Mesenchymal stem cell (in vitro differentiated cells and primary cell): ENCODE data around the gene UGT1A9.

ENCODE experiments used
- DNase-seq: peaks from one replicate; pipeline ENCODE4 v3.0.0-alpha.2; 2013
- H2AFZ ChIP-seq: one replicate; pipeline ENCODE4 v1.6.1; 2013; ENCODE audit warnings: low read depth, mild to moderate bottlenecking, control low read depth, inconsistent platforms, low read length, moderate library complexity
- H2AK5ac ChIP-seq: 2 replicates; pipeline ENCODE4 v1.6.1; 2013; ENCODE audit warnings: low read length, moderate library complexity, mild to moderate bottlenecking, inconsistent platforms; ENCODE audit not compliant: severe bottlenecking
- H2BK120ac ChIP-seq: one replicate; pipeline ENCODE4 v1.6.1; 2013; ENCODE audit warnings: low read depth, mild to moderate bottlenecking, inconsistent platforms, low read length, moderate library complexity
- H2BK12ac ChIP-seq, 2 experiments: one replicate each; pipeline ENCODE4 v1.6.1; 2013; ENCODE audit warnings: inconsistent platforms in 2 of 2, low read length in 2 of 2, mild to moderate bottlenecking in 2 of 2, moderate library complexity in 2 of 2, control low read depth in 1 of 2
- H2BK15ac ChIP-seq: one replicate; pipeline ENCODE4 v1.6.1; 2013; ENCODE audit warnings: mild to moderate bottlenecking, low read depth, inconsistent platforms; ENCODE audit not compliant: poor library complexity, severe bottlenecking
- H2BK5ac ChIP-seq: 2 replicates; pipeline ENCODE4 v1.6.1; 2013; ENCODE audit warnings: low read depth, mild to moderate bottlenecking, low read length, control low read depth, inconsistent platforms; ENCODE audit not compliant: poor library complexity, severe bottlenecking
- H3K14ac ChIP-seq, 2 experiments: one replicate each; pipeline ENCODE4 v1.6.1; 2013; ENCODE audit warnings: inconsistent platforms in 2 of 2, low read length in 2 of 2, control low read depth in 1 of 2, mild to moderate bottlenecking in 1 of 2, moderate library complexity in 1 of 2
- H3K18ac ChIP-seq, 2 experiments: one replicate each; pipeline ENCODE4 v1.6.1; 2013; ENCODE audit warnings: inconsistent platforms in 2 of 2, low read length in 2 of 2, control low read depth in 1 of 2, low read depth in 1 of 2, mild to moderate bottlenecking in 1 of 2
- H3K23ac ChIP-seq, 2 experiments: one replicate each; pipeline ENCODE4 v1.6.1; 2013; ENCODE audit warnings: inconsistent platforms in 2 of 2, low read length in 2 of 2, mild to moderate bottlenecking in 2 of 2, moderate library complexity in 2 of 2, control low read depth in 1 of 2
- H3K27ac ChIP-seq: 2 replicates; pipeline ENCODE4 v1.5.1; 2013; ENCODE audit warnings: mild to moderate bottlenecking, moderate library complexity, low read length, control low read depth, inconsistent platforms; ENCODE audit not compliant: poor library complexity, severe bottlenecking
- H3K27me3 ChIP-seq, 2 experiments: 2 replicates each; pipeline versions ENCODE4 v1.6.1 to v1.7.0; 2013; ENCODE audit warnings: low read length in 2 of 2, mild to moderate bottlenecking in 2 of 2, moderate library complexity in 2 of 2, control low read depth in 1 of 2, inconsistent platforms in 1 of 2; ENCODE audit not compliant: control insufficient read depth in 1 of 2, insufficient read depth in 1 of 2
- H3K36me3 ChIP-seq, 2 experiments: 2 replicates each; pipeline versions ENCODE4 v1.6.1 to v1.7.0; 2013; ENCODE audit warnings: low read length in 2 of 2, control low read depth in 1 of 2, inconsistent platforms in 1 of 2, low read depth in 1 of 2, mild to moderate bottlenecking in 1 of 2; ENCODE audit not compliant: insufficient read depth in 2 of 2, control insufficient read depth in 1 of 2
- H3K4ac ChIP-seq, 2 experiments: one replicate each; pipeline ENCODE4 v1.6.1; 2013; ENCODE audit warnings: inconsistent platforms in 2 of 2, low read length in 2 of 2, mild to moderate bottlenecking in 2 of 2, moderate library complexity in 2 of 2, control low read depth in 1 of 2, low read depth in 1 of 2
- H3K4me1 ChIP-seq: 2 replicates; pipeline ENCODE4 v1.6.1; 2013; ENCODE audit warnings: low read depth, low read length, control low read depth; ENCODE audit not compliant: control insufficient read depth, insufficient read depth
- H3K4me2 ChIP-seq: 2 replicates; pipeline ENCODE4 v1.6.1; 2013; ENCODE audit warnings: low read length, mild to moderate bottlenecking, inconsistent platforms; ENCODE audit not compliant: poor library complexity, severe bottlenecking
- H3K4me3 ChIP-seq, 2 experiments: 2 replicates each; pipeline versions ENCODE4 v1.5.1 to v1.7.0; 2013; ENCODE audit warnings: low read length in 2 of 2, mild to moderate bottlenecking in 2 of 2, control low read depth in 1 of 2, low read depth in 1 of 2; ENCODE audit not compliant: insufficient read depth in 1 of 2
- H3K79me1 ChIP-seq: replicated peaks from 2 replicates; pipeline ENCODE4 v1.6.1; 2013; ENCODE audit warnings: mild to moderate bottlenecking, control low read depth, low read length, inconsistent platforms; ENCODE audit not compliant: poor library complexity, severe bottlenecking
- H3K9ac ChIP-seq: 2 replicates; pipeline ENCODE4 v1.7.0; 2013; ENCODE audit warnings: mild to moderate bottlenecking, low read length, moderate library complexity
- H3K9me3 ChIP-seq: 2 replicates; pipeline ENCODE4 v1.7.0; 2013; ENCODE audit warnings: mild to moderate bottlenecking, low read length; ENCODE audit not compliant: control insufficient read depth
- H4K8ac ChIP-seq: one replicate; pipeline ENCODE4 v1.6.1; 2013; ENCODE audit warnings: inconsistent platforms, mild to moderate bottlenecking, low read length, moderate library complexity
- H4K91ac ChIP-seq: one replicate; pipeline ENCODE4 v1.6.1; 2013; ENCODE audit warnings: mild to moderate bottlenecking, low read length, inconsistent platforms
- WGBS: methylation state at CpG from one replicate; pipeline ENCODE4 v1.1.7; 2013; ENCODE audit warnings: mixed read lengths; 5-methylcytosine and 5-hydroxymethylcytosine counted together

UGT1A9 gene

GRCh38 chr2:233791151-233791882 lies 119.6 kb downstream of the UGT1A9 start:
- Histone ChIP-seq H2AFZ (no peak overlapping the region), H3K4ac (no peak overlapping the region), H3K18ac (no peak overlapping the region), H3K4me1 (peaks cover 1% of the 10 kb centered on the region), H2BK120ac (no peak overlapping the region), H2BK5ac (no peak overlapping the region), H3K27me3 (peaks cover 12 to 20% of the 10 kb centered on the region in 2 experiments), H3K4me2 (no peak overlapping the region), H3K9me3 (no peaks in the 10 kb centered on the region), H3K4me3 (no peak overlapping the region), H3K36me3 (no peaks in the 10 kb centered on the region), H3K9ac (no peak overlapping the region), H3K14ac (no peak overlapping the region), H3K27ac (no peak overlapping the region), H2BK12ac (no peak overlapping the region), H2BK15ac (no peak overlapping the region), H4K8ac (no peak overlapping the region), H2AK5ac (no peak overlapping the region), H3K79me1 (no peaks in the 10 kb centered on the region), H4K91ac (no peak overlapping the region), H3K23ac (no peak overlapping the region)
- WGBS = 83% methylated on average over 18 of the region's 18 CpGs
- DNase-seq = no peak

DNA sequence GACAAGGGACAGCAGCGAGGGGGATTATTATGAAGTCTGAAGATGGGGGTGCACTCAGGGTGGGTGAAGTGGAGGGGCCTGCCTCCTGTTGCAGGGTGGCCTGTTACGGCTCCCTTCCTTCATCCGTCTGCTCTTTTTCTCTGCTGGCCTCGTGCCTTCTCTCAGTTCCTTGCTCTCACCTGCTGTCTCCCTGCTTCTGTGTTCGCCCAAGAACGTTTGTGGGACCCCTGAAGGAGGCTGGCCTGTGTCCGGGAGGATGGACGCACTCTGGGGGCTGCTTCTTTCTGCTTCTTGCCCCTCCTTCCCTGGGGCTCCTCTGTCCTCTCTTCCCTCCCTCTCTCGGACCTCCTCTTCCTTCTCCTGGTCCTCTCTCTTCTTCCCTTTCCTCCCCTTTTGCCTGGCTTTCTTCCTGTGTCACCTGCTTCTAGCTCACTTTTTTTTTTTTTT lies 120.2 kb downstream of the UGT1A9 start:
- Histone ChIP-seq H2AK5ac (no peak overlapping the region), H2BK15ac (no peak overlapping the region), H3K4ac (no peak overlapping the region), H3K9me3 (no peaks in the 10 kb centered on the region), H3K27ac (no peak overlapping the region), H3K36me3 (no peaks in the 10 kb centered on the region), H3K4me2 (no peak overlapping the region), H3K79me1 (no peaks in the 10 kb centered on the region), H2BK12ac (no peak overlapping the region), H2BK5ac (no peak overlapping the region), H3K27me3 (peaks cover 12 to 17% of the 10 kb centered on the region in 2 experiments), H4K91ac (no peak overlapping the region), H3K18ac (no peak overlapping the region), H3K14ac (no peak overlapping the region), H3K9ac (no peak overlapping the region), H2BK120ac (no peak overlapping the region), H4K8ac (no peak overlapping the region), H3K23ac (no peak overlapping the region), H3K4me1 (peaks cover 1% of the 10 kb centered on the region), H2AFZ (no peak overlapping the region), H3K4me3 (no peak overlapping the region)
- WGBS = 77% methylated on average over 9 of the region's 9 CpGs
- no peak for DNase-seq

- Histone ChIP-seq H3K79me1 (no peaks in the 10 kb centered on the region), H3K4ac (no peak overlapping the region), H4K8ac (no peak overlapping the region), H3K18ac (no peak overlapping the region), H3K27me3 (peaks cover 12 to 17% of the 10 kb centered on the region in 2 experiments), H3K4me2 (no peak overlapping the region), H2BK120ac (no peak overlapping the region), H2AFZ (no peak overlapping the region), H2BK15ac (no peak overlapping the region), H2BK5ac (no peak overlapping the region), H3K4me1 (peaks cover 1% of the 10 kb centered on the region), H3K14ac (no peak overlapping the region), H4K91ac (no peak overlapping the region), H3K9me3 (no peaks in the 10 kb centered on the region), H3K27ac (no peak overlapping the region), H3K4me3 (no peak overlapping the region), H3K9ac (no peak overlapping the region), H2AK5ac (no peak overlapping the region), H2BK12ac (no peak overlapping the region), H3K23ac (no peak overlapping the region), H3K36me3 (no peaks in the 10 kb centered on the region)
- WGBS = 83% methylated on average over 7 of the region's 7 CpGs
- DNase-seq = no peak
These were observed 121.0 kb downstream of the UGT1A9 start for GRCh38 chr2:233792720-233793119.

DNA sequence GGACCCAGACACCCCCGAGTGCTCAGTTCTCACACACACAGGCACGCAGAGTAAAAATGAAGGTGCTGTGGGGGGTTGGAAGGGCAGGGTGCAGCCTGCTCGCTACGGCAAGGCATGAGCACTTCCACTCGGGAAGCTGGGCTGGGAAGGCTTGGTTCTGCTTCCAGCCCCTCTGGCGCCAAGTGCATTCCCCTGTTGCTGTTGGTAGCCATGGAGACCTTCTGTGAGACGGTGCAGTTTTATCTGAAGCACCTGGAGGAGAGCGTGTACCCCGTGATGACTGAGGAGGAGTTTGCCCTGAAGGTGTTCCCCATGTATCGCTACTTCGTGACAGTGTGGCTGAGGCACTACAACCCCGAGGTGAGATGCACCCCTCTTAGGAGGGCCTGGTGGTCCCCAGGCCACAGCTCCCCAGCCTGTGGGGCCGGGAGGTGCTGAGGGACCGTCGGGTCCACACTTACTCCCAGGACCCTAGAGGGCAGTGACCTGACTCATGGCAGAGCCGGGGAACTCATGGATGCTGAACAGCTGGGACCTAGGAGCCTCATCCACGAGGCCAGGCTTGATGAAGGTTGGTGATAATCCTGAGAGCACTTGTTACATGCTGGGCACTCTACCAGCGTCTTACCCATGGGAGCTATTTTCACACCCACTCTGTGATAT lies 121.9 kb downstream of the UGT1A9 start:
- Histone ChIP-seq H3K18ac (no peak overlapping the region), H3K9me3 (no peaks in the 10 kb centered on the region), H4K8ac (no peak overlapping the region), H2BK120ac (no peak overlapping the region), H3K4me1 (peaks cover 1% of the 10 kb centered on the region), H2BK15ac (no peak overlapping the region), H2BK5ac (no peak overlapping the region), H3K79me1 (no peaks in the 10 kb centered on the region), H2AFZ (no peak overlapping the region), H3K36me3 (no peaks in the 10 kb centered on the region), H3K14ac (no peak overlapping the region), H3K27ac (no peak overlapping the region), H3K4ac (no peak overlapping the region), H3K23ac (no peak overlapping the region), H2AK5ac (no peak overlapping the region), H4K91ac (no peak overlapping the region), H3K4me2 (no peak overlapping the region), H3K27me3 (peaks cover 12 to 22% of the 10 kb centered on the region in 2 experiments), H3K4me3 (no peak overlapping the region), H2BK12ac (no peak overlapping the region), H3K9ac (no peak overlapping the region)
- no peak for DNase-seq
- 72% methylated on average over 17 of the region's 18 CpGs for WGBS
